Amniotic stem cell (primary cell): ENCODE data around the gene NPAS2.

Experiments used
- DNase-seq: peaks from one replicate; lab custom pipeline; 2025; lab: John Stamatoyannopoulos, UW

Gene NPAS2

GRCh38 chr2:101014264-101014857, 194.4 kb downstream of the NPAS2 start:
- DNase-seq = no peak

- no peak for DNase-seq
Observed at GRCh38 chr2:101017371-101017770, 197.4 kb downstream of the NPAS2 start.

GRCh38 chr2:101018934-101019333, 199.0 kb downstream of the NPAS2 start:
- no peak for DNase-seq

GRCh38 chr2:101022221-101022620, 202.3 kb downstream of the NPAS2 start:
- DNase-seq = no peak

- DNase-seq = no peak
Observed at GRCh38 chr2:101023327-101024107, 203.6 kb downstream of the NPAS2 start.

GRCh38 chr2:101025561-101025960, 205.6 kb downstream of the NPAS2 start:
- no peak for DNase-seq

GRCh38 chr2:101026253-101026701, 206.3 kb downstream of the NPAS2 start:
- no peak for DNase-seq

- no peak for DNase-seq
Observed at GRCh38 chr2:101026923-101027469, 207.1 kb downstream of the NPAS2 start.

GRCh38 chr2:101027852-101028251, 207.9 kb downstream of the NPAS2 start:
- no peak for DNase-seq

- no peak for DNase-seq
Observed at GRCh38 chr2:101030866-101031554, 211.1 kb downstream of the NPAS2 start.

GRCh38 chr2:101032084-101032776, 212.3 kb downstream of the NPAS2 start:
- DNase-seq = no peak

GRCh38 chr2:101036562-101036961, 216.6 kb downstream of the NPAS2 start:
- DNase-seq = peak; percentile 10

- no peak for DNase-seq
Observed at GRCh38 chr2:101037161-101037755, 217.3 kb downstream of the NPAS2 start.

GRCh38 chr2:101038455-101039255, 218.7 kb downstream of the NPAS2 start:
- no peak for DNase-seq

GRCh38 chr2:101040072-101040471, 220.1 kb downstream of the NPAS2 start:
- no peak for DNase-seq

GRCh38 chr2:101040761-101041160, 220.8 kb downstream of the NPAS2 start:
- DNase-seq = no peak

GRCh38 chr2:101041413-101041812, 221.5 kb downstream of the NPAS2 start:
- no peak for DNase-seq

GRCh38 chr2:101045330-101045729, 225.4 kb downstream of the NPAS2 start:
- no peak for DNase-seq
